Activated naive CD4-positive, alpha-beta T cell (primary cell): ENCODE measurements around the gene MORC4.

Experiments used
- DNase-seq, 4 experiments: peaks; one replicate each; lab custom pipeline; 2025; lab: John Stamatoyannopoulos, UW

Gene MORC4

DNA sequence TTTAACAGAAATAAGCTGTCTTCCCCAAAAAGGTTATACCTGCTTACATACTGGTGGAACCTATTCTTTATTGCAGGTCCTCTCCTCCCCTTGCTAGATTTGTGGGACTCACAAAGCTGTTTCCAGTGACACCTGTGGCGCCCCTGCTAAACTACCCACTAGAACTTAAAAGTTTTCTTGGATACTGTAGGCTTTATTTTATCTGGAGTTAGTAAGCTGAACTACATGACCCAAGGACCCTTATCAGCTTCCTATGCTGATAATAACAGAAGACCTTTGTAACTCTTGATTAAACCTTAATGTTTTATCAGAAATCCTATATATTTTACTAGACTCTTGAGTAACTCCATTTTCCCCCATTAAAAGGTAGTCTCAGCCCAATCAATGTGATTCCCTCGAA, 47.5 kb downstream of the MORC4 start:
- no peak for DNase-seq

DNA sequence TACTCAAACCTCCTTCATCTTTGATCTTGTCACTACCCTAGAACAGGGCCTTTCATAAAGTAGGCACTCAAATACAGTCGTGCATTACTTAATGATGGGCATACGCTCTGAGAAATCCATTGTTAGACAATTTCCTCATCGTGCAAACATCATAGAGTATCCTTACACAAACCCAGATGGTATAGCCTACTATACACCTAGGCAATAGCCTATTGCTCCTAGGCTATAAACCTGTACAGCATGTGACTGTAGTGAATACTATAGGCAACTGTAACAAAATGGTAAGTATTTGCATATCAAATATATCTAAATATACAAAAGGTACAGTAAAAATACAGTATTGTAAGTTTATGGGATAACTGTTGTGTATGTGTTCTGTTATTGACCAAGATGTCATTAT, 47.9 kb downstream of the MORC4 start:
- no peak for DNase-seq

DNA sequence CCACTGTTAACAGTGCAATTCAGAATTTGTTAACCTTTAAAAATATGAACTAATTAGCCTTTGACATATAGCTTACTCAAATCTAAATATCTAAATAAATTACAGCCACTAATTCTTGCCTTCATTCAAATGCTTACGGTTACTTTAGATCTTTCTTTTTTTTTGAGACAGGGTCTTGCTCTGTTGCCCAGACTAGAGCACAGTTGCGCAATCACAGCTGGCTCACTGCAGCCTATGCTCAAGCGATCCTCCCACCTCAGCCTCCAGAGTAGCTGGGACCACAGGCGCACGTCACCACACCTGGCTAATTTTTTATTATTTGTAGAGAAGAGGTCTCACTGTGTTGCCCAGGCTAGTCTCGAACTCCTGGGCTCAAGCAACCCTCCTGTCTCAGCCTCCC, 48.8 kb downstream of the MORC4 start:
- no peak for DNase-seq

- DNase-seq, result no peak
Observed at GRCh38 chrX:106950381-106950780, 49.6 kb downstream of the MORC4 start.

DNA sequence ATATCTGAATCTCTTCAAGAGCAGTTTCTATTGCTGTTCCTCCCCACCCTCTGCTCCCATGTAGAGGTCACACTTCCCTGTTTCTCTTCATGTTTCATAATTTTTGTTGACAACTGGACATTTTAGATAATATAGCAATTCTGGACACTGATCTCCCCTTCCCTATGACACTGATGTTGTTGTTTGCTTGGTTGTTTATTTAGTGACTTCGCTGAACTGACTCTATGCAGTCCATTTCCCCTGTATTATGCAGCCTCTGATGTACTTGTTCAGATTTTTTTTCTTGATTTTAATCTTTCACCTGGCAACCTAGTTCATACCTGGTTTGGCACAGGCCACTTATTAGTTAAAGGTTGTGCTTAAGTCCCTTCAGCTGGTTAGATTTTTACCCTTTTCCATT, 50.6 kb downstream of the MORC4 start:
- no peak for DNase-seq

GRCh38 chrX:106948641-106949040, 51.4 kb downstream of the MORC4 start:
- DNase-seq, result no peak

DNA sequence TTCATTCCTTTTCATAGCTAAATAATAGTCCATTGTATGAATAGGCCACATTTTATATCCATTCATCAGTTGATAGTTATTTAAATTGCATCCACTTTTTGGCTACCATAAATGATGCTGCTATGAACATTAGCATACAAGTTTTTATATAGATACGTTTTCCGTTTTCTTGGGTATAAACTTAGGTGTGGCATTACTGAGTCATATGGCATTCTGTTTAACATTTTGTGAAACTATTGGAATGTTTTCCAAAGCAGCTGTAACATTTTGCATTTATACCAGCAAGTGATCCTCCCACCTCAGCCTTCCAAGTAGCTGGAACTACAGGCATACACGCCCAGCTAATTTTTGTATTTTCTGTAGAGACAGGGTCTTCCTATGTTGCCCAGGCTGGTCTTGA, 53.5 kb downstream of the MORC4 start:
- no peak for DNase-seq

GRCh38 chrX:106940068-106940467, 59.9 kb downstream of the MORC4 start:
- DNase-seq, result no peak

DNA sequence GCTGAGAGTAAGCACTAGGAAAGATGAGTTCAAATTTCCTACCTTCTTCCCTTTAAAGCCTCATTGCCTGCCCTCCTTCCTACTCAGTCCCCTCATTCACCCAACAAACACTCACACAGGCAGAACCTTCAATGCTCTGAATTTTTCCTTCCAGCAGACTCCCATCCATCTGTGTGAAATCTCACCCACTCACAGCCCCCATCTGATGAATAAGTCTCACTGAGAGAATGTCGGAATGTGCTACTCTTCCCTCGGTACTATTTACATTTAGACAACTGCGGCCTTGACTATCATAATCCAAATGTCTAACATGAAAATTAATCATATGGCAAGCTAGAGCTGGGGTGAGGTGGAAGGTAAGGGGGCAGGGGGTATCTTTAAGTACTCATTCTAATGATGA, 60.4 kb downstream of the MORC4 start:
- DNase-seq, result no peak

DNA sequence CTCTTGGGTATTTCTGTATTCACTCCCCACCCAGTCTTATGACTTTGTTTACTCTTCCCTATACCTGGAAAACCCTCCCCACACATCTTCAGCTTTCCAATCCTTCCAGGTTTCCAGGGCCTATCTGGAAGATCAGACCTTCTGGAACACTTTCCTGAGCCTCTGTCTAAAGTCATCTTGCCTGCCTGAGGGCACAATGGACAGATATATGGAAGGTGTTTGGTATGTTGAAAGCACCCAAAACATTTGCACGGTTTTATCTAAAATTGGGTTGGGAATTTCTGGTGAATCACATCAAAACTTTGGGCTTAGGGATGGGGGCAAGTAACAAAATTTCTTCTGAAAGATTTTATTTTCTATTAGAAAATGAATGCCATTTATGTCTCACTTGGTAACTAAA, 63.8 kb downstream of the MORC4 start:
- no peak for DNase-seq

DNA sequence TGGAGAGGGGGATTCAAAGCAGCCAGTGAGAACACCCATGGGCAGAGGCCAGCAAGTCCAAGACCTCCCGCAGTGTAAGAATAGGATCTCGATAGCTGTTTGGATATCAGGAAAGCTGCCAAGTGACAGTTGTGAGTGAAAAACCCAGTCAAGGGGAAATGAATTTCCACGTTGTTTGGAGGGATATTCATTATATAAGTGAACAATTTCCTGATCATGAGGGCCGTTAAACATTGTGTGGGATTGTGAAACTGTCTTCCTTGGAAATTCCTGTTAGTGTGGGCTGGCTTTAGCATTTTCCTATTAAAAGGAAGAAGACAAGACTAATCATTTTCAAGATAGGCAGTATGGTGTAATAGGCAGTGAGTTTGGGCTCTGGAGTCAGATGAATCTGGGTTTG, 64.8 kb downstream of the MORC4 start:
- DNase-seq, result no peak

DNA sequence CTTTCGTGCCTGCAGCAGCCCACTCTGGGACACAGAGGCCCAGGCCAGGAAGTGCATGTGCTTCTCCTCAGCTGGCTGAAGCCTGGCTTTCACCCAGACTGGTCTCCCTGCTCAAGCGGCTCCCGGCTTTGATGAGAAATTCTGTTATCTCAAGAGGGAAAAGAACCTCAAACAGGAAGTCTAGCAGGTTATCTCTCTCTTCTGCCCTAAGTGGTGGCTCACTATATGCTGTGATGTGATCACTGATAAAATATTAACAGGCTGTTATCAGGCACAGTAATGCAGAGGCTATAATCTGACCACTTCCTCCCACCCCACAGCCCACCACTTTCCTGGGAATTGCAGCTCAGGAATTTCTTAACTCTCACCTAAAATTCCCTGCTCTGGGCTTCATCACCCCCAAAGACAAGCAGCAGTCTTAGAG, 66.5 kb downstream of the MORC4 start:
- no peak for DNase-seq

DNA sequence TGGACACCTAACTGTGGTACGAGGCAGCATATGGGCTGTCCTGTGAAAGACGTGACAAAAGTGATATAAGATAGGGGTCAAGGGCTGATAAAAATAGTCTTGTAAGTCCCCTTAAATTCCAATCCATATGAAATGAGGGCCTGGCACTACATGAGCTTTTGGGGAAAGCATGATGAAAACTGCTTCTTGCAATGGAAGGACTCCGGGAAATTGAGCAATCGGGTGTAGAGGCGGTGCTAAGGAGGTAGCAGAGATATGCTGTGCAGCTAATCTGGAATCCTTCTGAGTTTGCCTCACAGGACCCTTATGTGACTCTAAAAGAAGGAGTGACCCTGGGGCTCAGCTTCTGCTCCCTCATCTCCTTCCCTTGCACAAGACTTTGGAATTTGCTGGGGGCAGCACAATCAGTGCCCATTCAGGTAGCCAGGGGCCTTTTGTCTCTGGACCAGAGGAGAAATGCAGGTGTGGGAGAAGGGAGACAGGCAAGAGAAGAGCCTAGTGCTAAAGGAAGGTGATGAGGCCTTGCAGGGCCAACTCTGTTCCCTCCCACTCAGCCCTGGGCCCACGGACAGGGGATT, 67.0 kb downstream of the MORC4 start:
- no peak for DNase-seq

GRCh38 chrX:106932492-106932923, 67.5 kb downstream of the MORC4 start:
- DNase-seq, result no peak

- no peak for DNase-seq
Observed at GRCh38 chrX:106931831-106932491, 68.1 kb downstream of the MORC4 start.

- no peak for DNase-seq
Observed at GRCh38 chrX:106928227-106928626, 71.8 kb downstream of the MORC4 start.

DNA sequence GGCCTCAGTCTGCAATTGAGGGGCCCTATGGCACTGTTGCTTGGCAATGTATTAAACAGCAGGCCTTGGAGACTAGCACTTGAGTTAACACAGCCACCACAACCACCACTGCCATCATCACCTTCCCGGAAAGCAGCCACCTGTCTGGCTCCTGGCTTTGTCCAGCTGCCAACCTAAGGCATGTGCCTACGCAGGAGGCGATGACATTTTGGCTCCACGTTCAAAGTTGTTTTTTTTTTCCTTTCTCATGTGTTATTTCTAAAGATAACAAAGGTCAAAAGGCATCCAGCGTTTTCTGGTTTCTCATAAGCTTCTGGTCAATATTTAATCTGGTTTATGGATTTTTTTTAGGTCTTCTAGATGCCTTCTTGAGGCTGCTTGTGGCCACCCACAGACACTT, 72.3 kb downstream of the MORC4 start:
- no peak for DNase-seq

- no peak for DNase-seq
Observed at GRCh38 chrX:106927023-106927422, 73.0 kb downstream of the MORC4 start.

DNA sequence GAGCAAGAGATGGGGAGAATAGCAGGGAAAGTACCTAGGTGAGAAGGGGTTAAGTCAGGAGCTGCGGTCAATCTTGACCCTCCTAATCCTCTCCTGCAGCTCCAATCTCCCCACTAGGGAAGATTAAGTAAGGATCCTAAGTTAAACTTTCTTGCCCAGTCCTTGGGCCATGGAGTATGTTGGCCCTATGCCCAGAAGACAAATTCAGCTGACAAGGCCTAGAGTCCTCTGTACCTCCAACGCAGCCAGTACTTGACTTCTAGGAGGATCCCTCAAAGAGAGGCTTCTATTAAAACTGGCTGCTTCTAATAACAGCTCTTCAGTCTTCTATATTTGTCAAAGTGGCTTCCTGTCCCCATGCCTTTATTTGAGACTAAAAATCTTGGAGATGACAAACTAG, 78.4 kb downstream of the MORC4 start:
- no peak for DNase-seq

- no peak for DNase-seq
Observed at GRCh38 chrX:106919932-106920452, 80.0 kb downstream of the MORC4 start, which contains the start of gene CLDN2. Gene CLDN2 (plus strand): TSS chrX:106920402. CDS start chrX:106928229, 7,827 bp downstream.

GRCh38 chrX:106917830-106918500, 82.0 kb downstream of the MORC4 start:
- no peak for DNase-seq

DNA sequence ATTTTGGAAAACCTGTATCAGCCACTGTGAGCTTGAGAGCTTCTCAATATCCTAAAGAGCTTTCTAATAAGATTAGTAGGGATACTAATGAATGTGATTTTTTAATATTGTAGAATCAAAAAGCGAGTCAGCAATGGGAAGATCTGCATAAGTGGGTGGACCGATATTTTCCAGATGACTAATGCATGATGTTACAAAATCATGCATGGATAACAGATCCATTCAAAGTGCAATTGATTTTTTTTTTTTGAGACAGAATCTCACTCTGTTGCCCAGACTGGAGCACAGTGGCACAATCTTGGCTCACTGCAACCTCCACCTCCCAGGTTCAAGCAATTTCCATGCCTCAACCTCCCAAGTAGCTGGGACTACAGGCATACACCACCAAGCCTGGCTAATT, 87.1 kb downstream of the MORC4 start:
- DNase-seq, result no peak

DNA sequence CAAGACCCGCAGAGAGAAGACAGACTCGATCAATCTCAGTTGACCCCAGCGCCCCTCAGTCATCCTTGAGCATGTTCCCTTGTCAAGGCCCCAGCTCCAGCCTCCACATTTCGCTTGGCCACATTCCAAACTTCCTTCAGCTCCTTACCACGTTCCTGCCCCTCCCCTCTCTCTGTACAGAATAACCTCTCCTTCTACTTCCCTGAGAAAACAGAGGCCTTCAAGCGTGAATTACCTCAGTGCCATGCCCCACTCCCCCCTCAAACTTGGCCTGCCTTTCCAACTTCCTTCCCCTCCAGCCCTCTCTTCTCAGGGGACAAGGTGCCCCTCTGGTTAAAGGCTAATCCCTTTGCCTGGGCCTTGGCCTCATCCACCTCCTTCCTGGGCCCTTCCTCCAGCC, 93.7 kb downstream of the MORC4 start:
- DNase-seq, result no peak
